KMS-11 (cell line): ENCODE results near the gene PREPL.

Source experiments
- H2AFZ ChIP-seq: fragments of 200-600 bp; sonication (generic); 2 replicates; pipeline ENCODE4 v1.6.1; 2016; ENCODE audit warnings: antibody characterized with exemption, mixed run types, low read depth
- H3K27ac ChIP-seq: fragments of 200-600 bp; sonication (generic); 2 replicates; pipeline ENCODE4 v1.6.1; 2016; ENCODE audit warnings: mild to moderate bottlenecking, mixed run types
- H3K27me3 ChIP-seq: fragments of 200-600 bp; sonication (generic); 2 replicates; pipeline ENCODE4 v1.6.1; 2017; ENCODE audit warnings: mild to moderate bottlenecking, low read depth, mixed run types, moderate library complexity; ENCODE audit not compliant: insufficient read depth
- H3K36me3 ChIP-seq: fragments of 200-600 bp; sonication (generic); 2 replicates; pipeline ENCODE4 v1.6.1; 2017; ENCODE audit warnings: mild to moderate bottlenecking, mixed run types; ENCODE audit not compliant: insufficient read depth
- H3K4me1 ChIP-seq: fragments of 200-600 bp; sonication (generic); 2 replicates; pipeline ENCODE4 v1.6.1; 2016; ENCODE audit warnings: mild to moderate bottlenecking, low read depth, mixed run types; ENCODE audit not compliant: poor library complexity, severe bottlenecking
- H3K4me2 ChIP-seq: fragments of 200-600 bp; sonication (generic); 2 replicates; pipeline ENCODE4 v1.7.0; 2016; ENCODE audit warnings: mild to moderate bottlenecking, mixed run types
- H3K4me3 ChIP-seq: fragments of 200-600 bp; sonication (generic); IDR thresholded peaks from 2 replicates; pipeline ENCODE4 v1.6.1; 2017; ENCODE audit warnings: low read depth, low read length, mixed read lengths; ENCODE audit not compliant: insufficient read depth
- H3K79me2 ChIP-seq: fragments of 200-600 bp; sonication (generic); 2 replicates; pipeline ENCODE4 v1.6.1; 2016; ENCODE audit warnings: low read depth, mixed run types; ENCODE audit not compliant: insufficient read depth
- H3K9ac ChIP-seq: fragments of 200-600 bp; sonication (generic); 2 replicates; pipeline ENCODE4 v1.6.1; 2016; ENCODE audit warnings: mild to moderate bottlenecking, mixed run types
- H4K20me1 ChIP-seq: fragments of 200-600 bp; sonication (generic); 2 replicates; pipeline ENCODE4 v1.6.1; 2016; ENCODE audit warnings: mild to moderate bottlenecking, mixed run types; ENCODE audit not compliant: insufficient read depth
- CTCF ChIP-seq: fragments of 200-600 bp; sonication (generic); conservative IDR thresholded peaks from 2 replicates; pipeline ENCODE4 v1.6.1; 2017; ENCODE audit warnings: low read depth, mild to moderate bottlenecking, antibody characterized with exemption, low read length, moderate library complexity, mixed read lengths

Gene PREPL

GRCh38 chr2:44348400-44348799 lies 12.9 kb downstream of the PREPL start:
- Histone ChIP-seq H3K4me2 (no peak overlapping the region), H4K20me1 (no peaks in the 10 kb centered on the region), H3K4me3 (no peak overlapping the region), H3K4me1 (peaks cover 6% of the 10 kb centered on the region), H3K79me2 (no peaks in the 10 kb centered on the region), H3K9ac (no peak overlapping the region), H3K36me3 (no peaks in the 10 kb centered on the region), H2AFZ (no peak overlapping the region), H3K27me3 (no peaks in the 10 kb centered on the region), H3K27ac (no peak overlapping the region)
- no peak for TF ChIP-seq CTCF

- no peak overlapping the region for H3K27ac ChIP-seq
- H3K4me3 ChIP-seq, result no peak overlapping the region
- peaks cover 6% of the 10 kb centered on the region for H3K4me1 ChIP-seq
- TF ChIP-seq CTCF, result no peak
- no peaks in the 10 kb centered on the region for H3K36me3 ChIP-seq
- H2AFZ ChIP-seq, result no peak overlapping the region
- H4K20me1 ChIP-seq, result no peaks in the 10 kb centered on the region
- H3K9ac ChIP-seq, result no peak overlapping the region
- H3K27me3 ChIP-seq, result no peaks in the 10 kb centered on the region
- H3K4me2 ChIP-seq, result no peak overlapping the region
- no peaks in the 10 kb centered on the region for H3K79me2 ChIP-seq
Observed at GRCh38 chr2:44347526-44347925, 13.8 kb downstream of the PREPL start.

GRCh38 chr2:44342854-44343253 lies 18.4 kb downstream of the PREPL start:
- H3K4me1 ChIP-seq, result no peaks in the 10 kb centered on the region
- H3K4me3 ChIP-seq, result no peak overlapping the region
- no peaks in the 10 kb centered on the region for H4K20me1 ChIP-seq
- no peaks in the 10 kb centered on the region for H3K79me2 ChIP-seq
- no peaks in the 10 kb centered on the region for H3K27me3 ChIP-seq
- H3K36me3 ChIP-seq, result 0 out of 2 replicates have a peak, but pooled peaks cover 4% of the 10 kb centered on the region
- TF ChIP-seq CTCF, result peak; percentile 77
- no peak overlapping the region for H3K9ac ChIP-seq
- H3K4me2 ChIP-seq, result no peak overlapping the region
- no peak overlapping the region for H3K27ac ChIP-seq
- H2AFZ ChIP-seq, result no peak overlapping the region

GRCh38 chr2:44335806-44336538 lies 25.3 kb downstream of the PREPL start:
- Histone ChIP-seq H3K27ac (no peak overlapping the region), H3K36me3 (0 out of 2 replicates have a peak, but pooled peaks cover 4% of the 10 kb centered on the region), H3K4me3 (no peak overlapping the region), H3K27me3 (no peaks in the 10 kb centered on the region), H3K4me1 (no peaks in the 10 kb centered on the region), H2AFZ (no peak overlapping the region), H3K9ac (no peak overlapping the region), H3K79me2 (no peaks in the 10 kb centered on the region), H4K20me1 (no peaks in the 10 kb centered on the region), H3K4me2 (no peak overlapping the region)
- no peak for TF ChIP-seq CTCF
